ENCODE measurements around the gene PRKAB1. TPM values are rescaled to one million over a fixed set of nuclear protein-coding genes. Genes with fewer than 3 reads are reported as not detected.
"Not testable (repeated sequence)": the region's sequence is repeated elsewhere in the genome, so short reads cannot be mapped to it uniquely, and the experiment has no call there.

Gene PRKAB1
- total RNA-seq, 2 donors from 2014 or later, result 52.3 to 63.7 TPM

- no peak overlapping the region for H3K4me3 Mint-ChIP-seq
- no peak overlapping the region for H3K27ac Mint-ChIP-seq
- ATAC-seq (replicated peaks in 1 of 2), result no peak
Observed at GRCh38 chr12:119644930-119645329, 23.0 kb upstream of the PRKAB1 start.

GRCh38 chr12:119645535-119646059, 22.3 kb upstream of the PRKAB1 start:
- Mint-ChIP-seq H3K9me3 (peaks cover 0 to 2% of the 10 kb centered on the region in 2 donors), H3K4me3 (no peak overlapping the region), H3K27ac (no peak overlapping the region), H3K27me3 (ENCODE audit: low read depth) (peaks cover 20% of the 10 kb centered on the region), H3K4me1 (ENCODE audit: low read depth) (no peaks in the 10 kb centered on the region), H3K36me3 (ENCODE audit: insufficient read depth in 2 of 2) (no peaks in the 10 kb centered on the region)
- ATAC-seq (replicated peaks in 1 of 2) (no peak), DNase-seq (no peak)

More at GRCh38 chr12:119644930-119645329, 23.0 kb upstream of the PRKAB1 start:
- Mint-ChIP-seq H3K4me1 (ENCODE audit: low read depth) (no peaks in the 10 kb centered on the region), H3K36me3 (ENCODE audit: insufficient read depth in 2 of 2) (no peaks in the 10 kb centered on the region), H3K9me3 (peaks cover 0 to 2% of the 10 kb centered on the region in 2 donors), H3K27me3 (ENCODE audit: low read depth) (peaks cover 20% of the 10 kb centered on the region)
- DNase-seq, result no peak

DNA sequence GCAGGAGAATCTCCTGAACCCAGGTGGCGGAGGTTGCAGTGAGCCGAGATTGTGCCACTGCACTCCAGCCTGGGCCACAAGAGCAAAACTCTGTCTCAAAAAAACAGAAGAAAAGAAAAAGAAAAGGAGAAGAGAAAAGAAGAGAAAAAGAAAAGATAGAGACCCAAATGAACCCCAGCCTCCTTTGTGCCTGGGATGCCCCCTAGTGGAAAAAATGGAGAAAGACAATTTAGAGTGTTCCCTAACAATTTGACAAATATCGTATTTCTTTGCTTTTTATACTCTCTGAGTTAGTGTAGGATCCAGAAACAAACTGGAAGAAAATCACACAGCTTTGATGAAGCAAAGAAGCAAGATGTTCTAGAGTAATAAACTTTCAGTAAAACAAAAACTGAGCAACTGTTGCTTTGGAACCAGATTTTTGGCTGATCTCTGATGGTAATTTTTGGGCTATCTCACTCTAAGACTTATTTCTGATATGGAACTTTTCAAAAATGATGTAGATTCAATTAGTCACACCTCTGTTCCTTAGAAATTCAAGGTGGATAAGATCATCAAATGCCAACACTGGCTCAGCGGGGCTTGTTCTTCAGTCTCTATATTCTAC, 18.6 kb upstream of the PRKAB1 start:
- Mint-ChIP-seq H3K9me3 (peaks cover 3 to 5% of the 10 kb centered on the region in 2 donors), H3K27me3 (ENCODE audit: low read depth) (peaks cover 10% of the 10 kb centered on the region), H3K36me3 (ENCODE audit: insufficient read depth in 2 of 2) (peaks cover 0 to 14% of the 10 kb centered on the region in 2 donors), H3K4me1 (ENCODE audit: low read depth) (peaks cover 12% of the 10 kb centered on the region), H3K27ac (no peak overlapping the region), H3K4me3 (no peak overlapping the region)
- no peak for DNase-seq
- no peak for ATAC-seq (replicated peaks in 1 of 2)

DNA sequence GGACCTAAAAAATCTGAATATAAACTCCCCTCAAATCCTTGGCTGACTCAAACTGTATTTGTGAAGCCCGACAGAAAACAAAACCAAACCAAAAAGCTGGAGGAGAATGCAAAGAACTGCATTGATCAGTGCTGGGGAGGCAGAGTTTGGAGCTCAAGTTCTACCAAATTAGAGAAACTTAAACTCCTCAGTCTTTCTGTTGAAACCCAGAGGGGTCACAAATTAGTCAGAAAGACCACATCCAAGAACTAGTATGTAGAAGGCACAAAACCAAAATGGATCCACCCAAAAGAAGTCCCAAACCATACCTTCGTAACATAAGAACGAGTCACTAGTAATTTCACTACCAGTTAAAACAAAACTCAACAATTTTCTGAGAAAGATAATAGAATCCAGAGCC, 15.3 kb upstream of the PRKAB1 start:
- no peak overlapping the region for H3K27ac Mint-ChIP-seq

DNA sequence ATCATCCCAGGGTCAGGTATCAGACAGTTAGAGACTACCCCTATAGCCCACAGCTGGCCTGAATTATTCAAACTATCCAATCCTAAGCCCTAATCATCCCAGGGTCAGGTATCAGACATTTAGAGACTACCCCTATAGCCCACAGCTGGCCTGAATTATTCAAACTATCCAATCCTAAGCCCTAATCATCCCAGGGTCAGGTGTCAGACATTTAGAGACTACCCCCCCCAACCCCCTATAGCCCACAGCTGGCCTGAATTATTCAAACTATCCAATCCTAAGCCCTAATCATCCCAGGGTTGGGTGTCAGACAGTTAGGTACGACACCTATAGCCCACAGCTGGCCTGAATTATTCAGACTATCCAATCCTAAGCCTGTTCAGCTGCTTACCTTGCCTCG, 10.9 kb upstream of the PRKAB1 start:
- not testable (repeated sequence) for H3K4me3 Mint-ChIP-seq; DNase-seq; H3K27me3 Mint-ChIP-seq (ENCODE audit: low read depth); ATAC-seq (replicated peaks in 1 of 2); H3K27ac Mint-ChIP-seq; H3K9me3 Mint-ChIP-seq
- Mint-ChIP-seq H3K4me1 (ENCODE audit: low read depth) (peaks cover 18% of the 10 kb centered on the region), H3K36me3 (ENCODE audit: insufficient read depth in 2 of 2) (peaks cover 0 to 15% of the 10 kb centered on the region in 2 donors)

More for the DNA sequence above, 15.3 kb upstream of the PRKAB1 start:
- DNase-seq (no peak), ATAC-seq (replicated peaks in 1 of 2) (peak; percentile 88 to 91)
- peaks cover 12% of the 10 kb centered on the region for H3K4me1 Mint-ChIP-seq (ENCODE audit: low read depth)
- H3K36me3 Mint-ChIP-seq (ENCODE audit: insufficient read depth in 2 of 2), result peaks cover 0 to 15% of the 10 kb centered on the region in 2 donors
- H3K9me3 Mint-ChIP-seq, result peaks cover 3% of the 10 kb centered on the region in 2 donors
- H3K27me3 Mint-ChIP-seq (ENCODE audit: low read depth), result peaks cover 9% of the 10 kb centered on the region
- no peak overlapping the region for H3K4me3 Mint-ChIP-seq

GRCh38 chr12:119658166-119658565, 9.8 kb upstream of the PRKAB1 start:
- ATAC-seq (replicated peaks in 1 of 2); H3K36me3 Mint-ChIP-seq (ENCODE audit: insufficient read depth in 2 of 2); DNase-seq; H3K27ac Mint-ChIP-seq; H3K9me3 Mint-ChIP-seq; H3K4me1 Mint-ChIP-seq (ENCODE audit: low read depth); H3K27me3 Mint-ChIP-seq (ENCODE audit: low read depth); H3K4me3 Mint-ChIP-seq: not testable (repeated sequence)

DNA sequence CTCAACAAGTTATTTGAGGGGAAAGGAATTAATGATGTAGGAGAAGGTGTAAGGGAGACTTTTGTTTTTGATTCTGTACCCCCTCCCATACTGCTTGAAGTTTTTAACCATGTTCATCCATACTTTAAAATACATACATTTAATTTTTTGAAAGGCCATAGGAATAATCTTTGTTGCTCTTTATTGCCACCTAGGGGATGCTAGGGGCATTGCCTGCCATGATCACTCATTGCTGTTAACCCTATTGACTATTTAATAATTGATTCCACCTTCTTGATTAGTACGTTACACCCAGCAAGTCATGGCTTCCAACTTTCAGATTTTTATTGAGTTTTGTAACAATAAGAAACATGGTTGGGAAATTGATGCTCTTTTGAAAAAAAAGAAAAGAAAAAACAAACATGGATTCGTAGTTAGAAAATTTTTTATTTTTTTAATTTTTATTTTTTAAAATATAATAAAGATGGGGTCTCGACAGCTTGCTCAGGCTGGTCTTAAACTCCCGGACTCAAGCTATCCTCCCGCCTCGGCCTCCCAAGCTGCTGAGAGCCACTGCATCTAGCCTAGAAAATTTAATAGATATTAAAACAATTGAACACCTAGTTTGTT, 8.5 kb upstream of the PRKAB1 start:
- H3K4me3 Mint-ChIP-seq, result no peak overlapping the region
- no peaks in the 10 kb centered on the region for H3K36me3 Mint-ChIP-seq (ENCODE audit: insufficient read depth in 2 of 2)
- ATAC-seq (replicated peaks in 1 of 2), result peak in 1 of 2 donors; percentile 47
- peaks cover 7% of the 10 kb centered on the region for H3K4me1 Mint-ChIP-seq (ENCODE audit: low read depth)
- no peak overlapping the region for H3K27ac Mint-ChIP-seq
- peak; percentile 42 to 45 for DNase-seq
- H3K27me3 Mint-ChIP-seq (ENCODE audit: low read depth), result no peaks in the 10 kb centered on the region
- peaks cover 0 to 5% of the 10 kb centered on the region in 2 donors for H3K9me3 Mint-ChIP-seq

DNA sequence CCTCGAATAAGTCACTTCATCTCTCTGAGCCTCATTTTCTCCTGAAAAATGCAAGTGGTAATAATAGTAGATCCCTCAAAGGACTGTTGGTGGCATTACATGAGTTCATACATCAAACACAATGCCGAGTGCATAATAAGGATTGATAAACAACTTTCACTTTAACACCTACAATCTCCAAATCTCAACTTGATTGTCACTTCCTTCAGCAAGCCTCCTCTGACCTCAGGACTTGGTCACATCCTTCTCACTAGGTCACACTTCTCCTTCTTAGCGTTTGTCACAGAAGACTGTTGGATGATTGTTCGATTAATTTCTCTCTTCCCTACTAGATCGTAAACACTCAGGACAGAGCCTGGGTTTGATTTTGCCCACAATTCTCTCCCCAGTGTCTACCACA, 7.9 kb upstream of the PRKAB1 start:
- Mint-ChIP-seq H3K4me1 (ENCODE audit: low read depth) (peaks cover 7% of the 10 kb centered on the region), H3K36me3 (ENCODE audit: insufficient read depth in 2 of 2) (no peaks in the 10 kb centered on the region), H3K4me3 (no peak overlapping the region), H3K27ac (no peak overlapping the region), H3K27me3 (ENCODE audit: low read depth) (no peaks in the 10 kb centered on the region), H3K9me3 (peaks cover 0 to 5% of the 10 kb centered on the region in 2 donors)
- DNase-seq (no peak), ATAC-seq (replicated peaks in 1 of 2) (peak in 1 of 2 donors; percentile 26)

GRCh38 chr12:119661882-119662281, 6.1 kb upstream of the PRKAB1 start:
- Mint-ChIP-seq H3K27ac (no peak overlapping the region), H3K36me3 (ENCODE audit: insufficient read depth in 2 of 2) (no peaks in the 10 kb centered on the region), H3K9me3 (peaks cover 0 to 5% of the 10 kb centered on the region in 2 donors), H3K4me1 (ENCODE audit: low read depth) (peaks cover 18% of the 10 kb centered on the region), H3K4me3 (no peak overlapping the region), H3K27me3 (ENCODE audit: low read depth) (no peaks in the 10 kb centered on the region)
- ATAC-seq (replicated peaks in 1 of 2) (no peak), DNase-seq (no peak)

DNA sequence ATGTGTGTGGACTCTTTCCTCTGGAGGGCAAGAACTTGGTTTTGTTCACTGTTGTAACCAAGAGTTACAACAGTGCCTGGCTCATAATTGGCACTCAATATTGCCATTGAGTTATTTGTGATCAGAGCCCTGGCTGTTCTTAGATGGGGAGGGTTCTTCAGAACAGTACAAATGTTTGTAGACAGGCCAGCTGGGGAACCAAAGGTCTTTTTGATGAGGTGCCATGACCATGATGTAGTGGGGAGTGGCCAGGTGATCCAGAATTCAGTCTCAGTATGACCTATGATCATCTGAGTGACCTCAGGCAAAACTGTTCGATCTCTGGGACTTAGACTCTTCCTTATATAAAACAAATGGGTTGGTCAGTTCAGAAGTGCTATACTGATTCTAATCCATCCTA, 3.3 kb upstream of the PRKAB1 start:
- no peak overlapping the region for H3K4me3 Mint-ChIP-seq

DNA sequence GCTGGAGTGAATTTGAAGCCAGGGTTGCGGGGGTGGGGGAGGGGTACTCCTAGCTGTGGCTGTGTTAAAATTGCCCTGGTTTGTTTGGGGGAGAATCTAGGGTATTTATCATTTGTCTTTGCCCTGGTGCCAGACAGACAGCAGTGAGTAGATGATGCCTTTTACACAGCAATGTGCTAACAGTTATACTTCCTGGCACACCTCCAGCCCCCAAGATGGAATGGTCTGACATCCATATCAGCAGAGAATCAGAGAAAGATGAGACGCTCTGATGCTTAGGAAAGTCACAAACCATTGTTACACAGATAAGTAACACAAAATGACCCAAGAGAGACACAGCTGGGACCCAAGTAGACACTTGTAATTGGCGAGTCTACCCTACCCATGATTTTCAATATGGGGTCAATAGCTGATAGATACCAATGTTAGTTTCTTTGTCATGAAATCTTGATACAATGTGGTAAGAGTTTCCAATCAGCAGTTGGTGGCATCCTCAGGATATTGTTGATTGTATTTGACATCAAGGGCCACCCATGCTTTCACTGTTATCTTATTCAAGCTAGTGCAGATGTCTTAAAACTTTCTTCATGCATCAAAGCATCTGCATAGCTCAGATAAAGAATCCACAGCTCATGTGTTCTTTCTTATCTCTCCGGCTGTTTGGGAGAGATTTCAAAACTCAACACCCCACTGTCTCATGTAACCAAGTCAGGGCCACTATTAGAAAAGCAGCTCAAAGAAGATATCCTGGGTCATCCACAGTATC, 2.6 kb upstream of the PRKAB1 start:
- DNase-seq (no peak), ATAC-seq (replicated peaks in 1 of 2) (no peak)
- Mint-ChIP-seq H3K27me3 (ENCODE audit: low read depth) (no peaks in the 10 kb centered on the region), H3K4me1 (ENCODE audit: low read depth) (peaks cover 31% of the 10 kb centered on the region), H3K9me3 (peaks cover 0 to 5% of the 10 kb centered on the region in 2 donors), H3K4me3 (no peak overlapping the region), H3K36me3 (ENCODE audit: insufficient read depth in 2 of 2) (peaks cover 3 to 8% of the 10 kb centered on the region in 2 donors), H3K27ac (no peak overlapping the region)

More for the DNA sequence above, 3.3 kb upstream of the PRKAB1 start:
- no peak for ATAC-seq (replicated peaks in 1 of 2)
- no peak for DNase-seq
- Mint-ChIP-seq H3K36me3 (ENCODE audit: insufficient read depth in 2 of 2) (peaks cover 3 to 4% of the 10 kb centered on the region in 2 donors), H3K4me1 (ENCODE audit: low read depth) (peaks cover 30% of the 10 kb centered on the region), H3K9me3 (peaks cover 0 to 5% of the 10 kb centered on the region in 2 donors), H3K27me3 (ENCODE audit: low read depth) (no peaks in the 10 kb centered on the region), H3K27ac (no peak overlapping the region)

GRCh38 chr12:119666226-119666795, 1.6 kb upstream of the PRKAB1 start:
- ATAC-seq (replicated peaks in 1 of 2), result no peak
- Mint-ChIP-seq H3K4me3 (peak overlapping the region; percentile 92 to 95), H3K27me3 (ENCODE audit: low read depth) (no peaks in the 10 kb centered on the region), H3K9me3 (peaks cover 0 to 5% of the 10 kb centered on the region in 2 donors), H3K36me3 (ENCODE audit: insufficient read depth in 2 of 2) (peaks cover 6 to 11% of the 10 kb centered on the region in 2 donors), H3K4me1 (ENCODE audit: low read depth) (peaks cover 40% of the 10 kb centered on the region), H3K27ac (peak overlapping the region; percentile 70)
- DNase-seq, result no peak
